Measurements from ENCODE around the gene PDE9A.
A peak's percentile ranks its signal among the peaks of the same experiment; 100 is the strongest.

PDE9A gene

DNA sequence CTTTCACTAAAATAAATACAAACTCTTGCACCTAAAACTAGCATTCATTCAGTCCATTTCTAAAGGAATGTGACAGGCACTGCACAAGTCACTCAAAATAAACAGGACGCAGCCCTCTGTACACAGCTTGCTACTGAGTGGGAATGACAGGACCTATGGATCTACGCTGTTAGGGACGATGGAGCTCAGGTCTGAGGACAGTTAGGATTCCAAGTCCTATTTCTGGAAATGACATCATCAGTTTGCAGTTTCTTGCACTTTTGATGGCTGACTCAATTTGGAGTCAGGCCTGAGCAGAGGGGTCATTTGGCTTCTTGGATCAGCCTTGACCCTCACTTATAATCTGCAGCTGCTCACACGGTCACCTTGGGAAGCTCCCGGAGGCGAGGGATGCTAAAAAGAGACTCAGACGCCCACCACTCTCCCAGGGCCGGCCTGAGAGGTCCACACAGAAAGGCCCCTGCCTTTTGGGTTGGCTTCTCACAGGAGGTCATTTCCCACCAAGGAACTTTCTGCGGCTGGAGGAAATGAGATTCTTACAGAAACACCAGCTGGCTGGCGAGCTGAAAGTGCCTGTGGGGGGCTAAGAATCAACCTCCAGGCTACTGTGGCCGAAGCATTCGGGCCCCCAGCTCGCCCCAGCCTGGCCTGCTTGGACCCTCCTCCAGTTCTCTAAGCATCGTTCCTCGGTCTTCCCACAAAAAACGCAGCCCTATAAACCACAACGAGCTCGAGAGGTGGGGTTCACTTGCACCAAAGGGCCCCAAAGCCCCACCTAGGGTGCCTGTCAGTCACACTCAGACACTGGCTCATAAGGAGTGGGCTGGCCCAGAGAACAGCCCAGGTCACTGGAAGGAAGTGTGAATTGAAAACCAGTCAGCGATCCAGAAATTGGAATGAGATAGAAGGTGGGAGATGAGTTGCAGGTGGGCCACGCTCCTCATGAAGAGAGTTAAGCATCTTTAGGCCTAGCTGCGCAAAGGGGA lies 8.9 kb upstream of the PDE9A start:
- no peak for DNase-seq

DNA sequence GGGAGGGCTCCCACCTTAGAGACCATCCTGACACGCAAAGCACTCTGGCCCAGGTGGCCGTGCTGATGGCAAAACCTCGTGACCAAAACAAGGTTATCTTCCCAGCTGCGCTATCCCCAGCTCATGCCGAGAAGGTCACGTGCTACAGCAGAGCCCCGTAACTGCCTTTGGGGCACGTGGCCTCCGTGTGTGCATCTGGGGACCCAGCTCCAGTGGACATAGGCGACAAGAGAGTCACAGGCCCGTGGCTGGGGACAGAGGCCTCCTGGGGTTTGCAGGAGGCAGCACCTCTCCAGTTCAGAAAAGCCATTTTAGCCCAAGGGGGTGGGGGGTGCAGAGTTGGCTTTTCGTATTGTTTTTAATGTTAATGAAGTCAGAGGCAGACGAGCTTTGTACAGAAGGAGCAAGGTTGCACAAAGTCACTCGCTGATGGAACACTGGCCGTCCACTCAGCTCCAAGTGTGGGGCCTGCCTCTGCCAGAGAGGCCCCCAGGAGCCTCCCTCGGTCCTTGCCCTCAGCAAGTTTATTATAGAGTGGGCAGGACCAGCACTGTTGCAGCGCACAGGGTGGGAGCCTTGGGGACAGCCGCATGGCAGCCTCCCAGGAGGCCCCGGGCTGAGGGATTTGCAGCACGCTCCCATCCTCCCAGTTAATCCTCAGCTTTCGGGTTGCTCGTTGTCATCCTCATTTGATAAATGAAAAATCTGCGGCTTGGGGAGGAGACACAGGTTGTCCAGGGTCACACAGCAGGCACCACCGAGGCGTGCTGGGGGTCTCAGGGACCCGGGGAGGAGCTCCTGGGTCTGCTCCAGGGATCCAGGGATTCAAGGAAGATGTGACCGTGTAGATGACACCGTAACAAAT lies 8.0 kb upstream of the PDE9A start:
- no peak for DNase-seq

DNA sequence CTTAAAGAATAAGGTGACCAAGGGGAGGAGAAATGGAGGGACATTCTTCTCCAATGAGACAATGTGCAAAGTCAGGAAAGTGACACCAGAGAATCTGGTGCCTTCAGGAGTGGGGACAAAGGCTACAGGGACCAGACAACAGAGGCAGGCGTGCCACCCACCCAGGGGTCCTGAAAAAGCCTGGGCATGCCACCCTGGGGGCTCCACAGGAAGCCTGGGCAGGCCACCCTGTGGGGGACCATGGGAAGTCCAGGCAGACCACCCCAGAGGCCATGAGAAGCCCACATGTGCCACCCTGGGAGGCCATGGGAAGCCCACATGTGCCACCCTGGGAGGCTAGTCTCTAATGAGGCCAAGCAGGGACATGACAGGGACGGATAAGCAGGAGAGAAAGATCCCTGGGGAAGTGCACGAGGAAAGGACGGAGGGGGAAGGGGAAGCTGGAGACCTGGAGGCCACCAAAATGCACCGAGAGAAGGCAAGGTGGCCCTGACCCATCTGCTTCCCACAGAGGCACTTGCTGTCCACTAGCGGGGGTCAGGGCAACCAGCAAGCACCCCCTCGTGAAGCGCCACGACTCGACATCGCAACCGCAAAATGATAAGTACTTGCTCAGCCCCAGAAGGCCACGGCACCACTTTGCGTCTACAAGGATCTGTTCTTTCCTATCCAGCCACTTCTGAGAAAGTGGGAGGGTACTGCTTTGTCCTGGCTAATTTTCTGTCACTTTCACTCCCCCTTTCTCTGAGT lies 7.2 kb upstream of the PDE9A start:
- no peak for DNase-seq

DNA sequence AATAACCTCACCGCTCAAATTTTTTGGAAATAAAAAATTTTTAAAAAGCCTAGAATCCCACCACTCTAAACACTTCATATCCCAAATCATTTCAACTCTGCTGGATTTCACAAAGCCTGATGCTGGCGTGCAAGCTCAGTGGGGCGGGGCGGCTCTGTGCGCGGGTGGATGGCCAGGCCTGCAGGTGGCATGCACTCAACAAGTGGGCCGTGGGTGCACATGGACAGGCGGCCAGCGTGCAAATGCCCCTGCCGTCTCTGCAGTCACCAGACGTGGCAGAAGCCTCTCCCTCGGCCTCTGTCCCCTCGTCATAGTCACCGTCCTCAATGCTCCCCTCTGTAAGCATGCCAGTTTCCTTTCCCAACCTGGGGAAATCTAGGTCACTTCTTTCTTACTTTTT lies 6.6 kb upstream of the PDE9A start:
- no peak for DNase-seq

DNA sequence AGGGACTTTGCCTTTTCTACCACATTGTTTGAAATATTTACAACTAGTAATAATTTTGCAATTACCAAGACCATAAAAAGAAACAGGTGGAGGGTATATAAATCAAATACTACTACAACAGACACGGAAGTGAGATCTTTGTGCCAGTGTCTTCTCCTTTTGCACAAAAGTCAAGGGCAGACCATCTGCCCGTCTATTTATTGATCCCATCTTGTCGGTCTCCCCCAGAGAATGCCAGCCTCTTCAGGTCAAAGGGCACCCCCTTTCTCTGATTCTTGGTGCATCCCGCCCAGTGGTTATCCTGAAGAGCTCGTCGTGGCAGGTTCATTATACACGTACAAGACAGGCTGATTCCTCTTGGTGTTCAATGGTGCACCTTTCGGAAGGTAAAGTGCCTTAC lies 4.8 kb upstream of the PDE9A start:
- DNase-seq = no peak

DNA sequence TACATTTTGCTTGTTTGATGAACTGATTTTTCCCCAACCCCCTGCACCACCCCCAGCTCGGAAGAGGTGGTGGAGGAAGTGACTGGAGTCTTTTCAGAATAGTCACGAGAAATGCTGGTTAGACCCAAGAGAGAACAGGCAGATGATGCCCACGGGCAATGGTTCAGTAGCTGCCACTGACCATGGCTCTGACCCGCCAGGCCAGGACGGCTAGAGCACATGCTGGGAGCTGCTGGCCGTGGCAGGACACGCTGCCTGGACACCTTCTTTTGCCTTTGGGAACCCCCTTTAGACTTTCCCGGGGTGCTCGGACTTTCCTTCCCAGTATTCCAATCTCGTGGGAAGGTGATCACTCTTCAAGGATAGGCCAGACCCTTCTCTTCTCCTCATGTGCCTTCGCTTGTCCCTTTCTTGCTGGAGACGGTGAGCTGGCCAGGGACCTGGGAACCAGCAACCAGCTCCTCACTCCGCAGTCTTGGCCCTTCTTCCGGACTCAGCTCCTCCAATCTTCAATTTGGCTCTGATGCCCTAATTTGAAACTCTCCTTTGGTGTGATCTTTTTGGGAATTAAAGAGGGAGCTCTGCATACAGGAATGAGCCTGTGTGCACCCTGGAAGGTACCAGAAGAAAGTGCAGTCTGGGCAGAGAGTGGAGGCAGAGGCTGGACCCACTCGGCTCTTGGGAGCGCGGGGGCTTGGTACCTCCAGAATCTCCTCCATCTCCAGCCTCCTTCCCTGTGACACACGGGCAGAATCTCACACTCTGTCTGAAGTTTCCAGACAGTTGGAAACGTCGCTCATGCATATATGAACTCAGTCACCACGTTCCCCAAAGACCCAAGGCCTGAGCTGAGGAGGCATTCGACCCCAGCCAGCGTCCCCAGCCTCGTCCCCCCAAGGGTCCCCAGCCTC lies 4.0 kb upstream of the PDE9A start:
- no peak for DNase-seq

DNA sequence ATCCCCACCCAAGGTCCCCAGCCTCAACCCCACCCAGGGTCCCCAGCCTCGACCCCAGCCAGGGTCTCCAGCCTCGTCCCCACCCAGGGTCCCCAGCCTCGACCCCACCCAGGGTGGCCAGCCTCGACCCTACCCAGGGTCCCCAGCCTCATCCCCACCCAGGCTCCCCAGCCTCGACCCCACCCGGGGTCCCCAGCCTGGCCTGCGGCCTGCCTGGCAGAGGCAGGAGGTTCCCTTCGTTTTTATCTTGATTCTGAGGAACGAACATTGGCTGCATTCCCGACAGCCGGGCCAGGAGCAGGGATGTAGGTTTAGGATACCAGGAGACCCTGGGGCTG lies 3.4 kb upstream of the PDE9A start:
- DNase-seq = no peak

DNA sequence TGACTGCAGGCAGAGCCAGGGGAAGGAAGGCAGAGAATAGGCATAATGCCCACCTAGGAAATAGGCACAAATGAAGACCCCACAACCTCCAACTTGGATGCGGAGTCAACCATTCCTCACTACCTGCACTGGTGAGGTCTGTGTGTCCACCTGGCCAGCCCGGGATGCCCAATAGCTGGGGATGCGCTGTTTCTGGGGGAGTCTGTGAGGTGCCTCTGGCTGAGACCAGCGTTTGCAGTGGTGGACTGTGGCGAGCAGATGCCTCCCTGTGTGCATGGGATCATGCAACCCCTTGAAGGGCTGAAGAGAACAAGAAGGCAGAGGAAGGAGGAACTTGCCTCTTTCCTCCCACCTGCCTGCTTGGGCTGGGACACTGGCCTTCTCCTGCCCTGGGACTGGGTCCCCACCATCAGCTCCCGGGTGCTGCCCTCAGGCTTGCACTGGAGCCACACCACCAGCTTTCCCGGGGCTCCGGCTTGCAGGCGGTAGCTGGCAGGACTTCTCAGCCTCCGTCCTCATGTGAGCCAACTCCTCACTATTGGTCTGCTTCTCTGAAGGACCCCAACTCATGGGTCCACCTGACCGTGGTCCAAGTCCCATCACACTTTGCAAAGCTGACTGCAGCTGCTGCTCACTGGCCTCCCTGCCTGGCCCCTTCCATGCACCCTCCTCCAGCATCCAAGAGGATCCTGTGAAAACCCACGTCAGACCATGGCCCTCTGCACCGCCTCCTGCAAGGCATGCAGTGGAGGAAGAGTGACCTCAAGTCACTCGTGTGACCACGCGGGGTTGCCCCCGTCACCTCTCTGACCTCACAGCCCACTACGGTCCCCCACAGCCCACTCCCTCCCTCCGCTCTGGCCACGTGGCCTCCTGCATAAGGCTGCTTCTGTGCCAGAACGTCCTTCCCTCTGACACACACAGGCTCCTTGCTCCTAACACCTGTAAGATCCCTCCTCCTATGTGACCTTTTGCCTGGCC lies 2.7 kb upstream of the PDE9A start:
- DNase-seq = no peak

DNA sequence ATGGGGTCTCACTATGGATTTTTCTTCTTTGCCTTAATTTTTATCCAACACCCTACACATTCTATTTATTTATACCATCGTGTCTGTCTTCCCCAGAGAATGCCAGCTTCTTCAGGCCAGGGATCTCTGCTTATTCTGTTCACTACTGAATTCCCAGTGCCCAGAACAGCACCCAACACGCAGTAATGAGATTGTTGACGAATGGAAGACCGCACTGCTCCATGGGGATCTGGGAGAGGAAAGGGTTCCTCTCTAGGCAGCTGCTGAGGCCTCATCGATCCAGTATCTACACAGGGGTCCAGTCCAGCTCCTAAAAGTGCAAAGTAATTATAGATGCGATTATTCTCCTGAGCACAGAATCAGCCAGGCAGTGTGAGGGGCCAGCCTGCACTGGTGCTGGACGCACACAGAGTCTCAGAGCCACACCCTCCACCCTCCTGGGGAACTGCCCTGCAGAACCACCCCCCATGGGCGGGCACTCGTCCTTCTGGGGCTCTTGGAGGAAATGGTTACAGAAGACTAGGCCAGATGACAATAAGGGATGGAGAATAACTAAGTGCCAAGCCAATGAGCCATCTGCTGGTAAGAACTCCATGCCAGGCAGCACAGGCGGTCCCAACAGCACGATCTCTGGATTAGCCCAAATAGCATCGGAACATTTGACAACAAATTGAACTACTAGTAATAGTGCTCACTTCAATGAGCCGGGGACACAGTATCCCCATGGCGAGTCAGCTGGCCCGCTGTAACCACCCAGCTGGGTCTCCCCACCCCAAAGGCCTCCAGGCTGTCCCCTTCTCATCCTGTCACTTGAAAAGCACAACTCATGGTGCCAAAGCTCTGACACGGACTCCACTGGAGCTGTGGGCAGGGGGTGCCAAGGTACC lies 1.7 kb upstream of the PDE9A start:
- DNase-seq = peak; percentile 67 to 80

DNA sequence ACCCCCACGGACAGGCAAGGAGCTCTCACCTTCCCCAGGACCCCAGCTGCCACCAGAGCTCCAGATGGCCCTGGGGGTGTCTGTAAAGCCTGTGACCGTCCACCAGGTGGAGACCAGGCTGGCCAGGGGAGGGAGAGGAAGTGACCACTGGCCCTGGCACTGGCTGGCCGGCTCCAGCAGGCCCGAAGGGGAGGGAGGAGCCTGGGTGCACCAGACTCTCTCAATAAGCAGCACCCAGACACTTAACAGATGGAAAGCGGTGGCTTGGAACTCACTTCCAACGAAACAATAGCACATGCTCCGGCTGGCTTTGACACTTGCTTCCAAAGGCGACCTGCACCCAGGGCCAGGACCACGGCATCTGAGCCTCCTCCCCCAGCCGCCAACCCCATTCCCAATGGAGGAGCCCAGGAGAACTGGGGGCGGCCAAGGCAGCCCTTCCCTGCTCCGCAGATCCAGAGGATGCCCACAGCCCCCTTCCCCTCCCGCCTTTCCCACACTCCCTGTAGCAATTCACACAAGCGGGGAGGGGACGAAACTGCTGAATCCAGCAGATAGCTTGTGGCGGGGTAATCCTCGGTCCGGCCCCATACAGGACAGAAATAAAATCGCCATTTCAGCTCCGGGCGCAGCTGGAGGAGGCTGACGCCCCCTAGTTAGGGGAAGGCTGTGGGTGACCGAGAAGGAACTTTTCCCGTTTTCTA lies 742 bp upstream of the PDE9A start:
- peak; percentile 67 to 77 for DNase-seq

DNA sequence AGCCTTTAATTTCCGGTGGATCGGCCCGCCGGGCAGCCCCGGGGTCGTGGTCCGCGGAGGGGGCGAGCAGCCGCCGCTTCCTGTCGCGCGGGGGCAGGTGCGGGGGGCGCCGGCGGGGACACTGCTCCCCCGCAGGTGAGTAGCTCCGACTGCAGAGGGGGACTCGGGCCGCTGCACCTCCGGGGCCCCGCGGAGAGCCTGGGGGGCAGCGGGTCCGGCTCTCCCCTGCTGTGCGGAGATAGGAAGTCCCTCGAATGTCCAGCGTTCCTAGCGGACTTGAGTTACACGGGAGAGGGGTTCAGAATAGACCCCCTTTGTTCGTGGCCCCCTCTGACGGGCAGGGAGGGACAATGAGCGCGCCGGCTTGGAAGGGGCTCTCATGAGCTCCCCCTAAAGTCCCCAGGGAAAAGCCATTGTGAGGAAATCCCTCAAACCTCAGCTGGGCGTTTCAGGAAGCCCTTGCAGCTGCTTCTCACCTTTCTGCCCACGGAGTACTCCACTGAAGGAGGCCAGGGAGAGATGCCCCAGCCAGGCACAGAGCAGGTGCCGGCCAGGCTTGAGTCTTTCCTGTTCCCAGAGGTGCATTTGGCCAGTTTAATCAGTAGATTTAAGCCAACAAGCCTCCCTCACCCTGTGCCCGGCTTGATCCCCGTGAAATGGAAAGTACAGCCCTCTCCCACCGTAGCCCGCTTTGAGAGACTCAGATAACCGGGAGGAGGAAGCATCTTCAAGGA lies 925 bp downstream of the PDE9A start:
- DNase-seq = no peak

DNA sequence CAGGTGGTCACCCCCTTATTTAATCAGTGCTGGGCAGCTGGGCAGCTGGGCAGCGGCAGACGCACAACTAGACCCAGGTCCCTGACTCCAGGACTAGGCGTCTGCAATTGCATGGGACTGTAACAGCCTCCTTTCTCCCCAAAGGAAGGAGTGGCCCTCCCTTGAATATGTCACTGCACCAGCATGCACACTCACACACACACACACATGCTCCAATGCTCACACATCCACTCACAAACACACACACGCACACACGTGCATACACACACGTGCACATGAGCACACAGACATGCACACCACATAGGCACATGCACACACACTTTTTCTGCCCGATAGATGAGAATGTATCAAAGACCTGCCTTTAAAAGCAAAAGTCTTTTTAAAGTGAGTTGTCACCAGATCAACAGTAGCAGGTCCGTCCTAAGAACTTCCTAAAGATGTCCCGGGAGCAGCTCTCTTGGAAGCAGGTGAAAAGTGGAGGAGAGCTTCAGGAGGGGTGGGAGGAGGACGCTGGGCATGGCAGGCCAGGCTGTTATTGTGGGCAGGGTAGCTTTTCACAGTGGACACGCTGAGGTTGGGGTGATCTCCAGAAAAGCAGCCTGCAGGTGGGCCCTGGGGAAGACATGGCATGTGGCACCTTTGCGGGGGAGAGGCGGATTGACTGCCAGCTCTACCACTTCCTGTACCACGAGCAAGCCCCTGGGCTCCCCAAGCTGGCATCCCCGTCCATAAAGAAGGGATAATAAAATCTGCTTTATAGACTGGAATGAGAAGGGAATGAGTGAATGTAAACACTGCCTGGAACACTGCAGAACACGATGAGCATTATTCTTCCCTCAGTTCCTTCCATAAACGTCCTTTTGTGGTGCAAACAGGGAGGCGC lies 1.7 kb downstream of the PDE9A start:
- DNase-seq = no peak

DNA sequence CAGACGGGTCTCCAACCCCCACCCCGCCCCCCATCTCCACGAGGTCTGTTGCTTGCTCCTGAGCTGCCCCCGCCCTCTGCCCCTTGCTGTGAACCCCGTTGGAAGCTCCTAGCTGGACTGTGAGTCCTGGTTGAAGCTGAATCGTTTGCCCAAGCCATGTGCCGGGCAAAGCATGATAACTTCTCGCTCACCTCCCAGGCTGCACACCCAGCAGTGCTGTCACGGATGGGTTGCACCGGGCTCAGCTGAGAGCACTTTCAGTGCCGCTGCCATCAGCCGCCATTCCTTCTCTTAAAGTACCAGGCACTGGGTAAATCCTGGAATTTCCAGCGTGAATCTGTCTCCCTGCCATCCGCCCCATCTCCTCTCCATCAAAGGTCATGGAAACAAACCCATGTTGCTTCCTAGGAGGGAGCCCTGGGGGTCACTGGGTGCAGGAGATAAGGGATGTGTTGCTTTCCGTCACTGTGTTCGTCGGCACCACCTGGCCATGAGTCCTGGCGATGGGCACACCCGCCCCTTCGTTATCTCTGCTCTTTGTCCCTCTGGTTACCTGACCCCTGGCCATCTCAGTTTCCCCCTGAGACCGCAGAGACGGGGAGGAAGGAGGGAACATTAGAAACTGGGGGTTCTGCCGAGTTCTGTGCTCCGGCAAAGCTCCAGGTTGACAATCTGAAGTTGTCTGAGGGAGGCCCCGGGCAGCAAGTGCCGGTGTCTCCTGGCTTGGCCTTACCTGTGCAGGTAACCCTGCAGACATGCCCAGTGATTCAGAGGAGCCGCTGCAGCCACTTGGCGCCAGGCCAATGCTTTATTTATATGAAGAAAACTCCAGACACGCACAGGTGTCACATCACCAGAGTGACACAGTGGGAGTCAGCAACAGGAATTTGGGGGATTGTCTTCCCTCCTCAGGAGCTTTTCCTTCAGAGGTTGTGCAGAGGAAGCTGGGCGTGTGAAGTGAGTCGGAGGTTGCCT lies 2.7 kb downstream of the PDE9A start:
- no peak for DNase-seq

DNA sequence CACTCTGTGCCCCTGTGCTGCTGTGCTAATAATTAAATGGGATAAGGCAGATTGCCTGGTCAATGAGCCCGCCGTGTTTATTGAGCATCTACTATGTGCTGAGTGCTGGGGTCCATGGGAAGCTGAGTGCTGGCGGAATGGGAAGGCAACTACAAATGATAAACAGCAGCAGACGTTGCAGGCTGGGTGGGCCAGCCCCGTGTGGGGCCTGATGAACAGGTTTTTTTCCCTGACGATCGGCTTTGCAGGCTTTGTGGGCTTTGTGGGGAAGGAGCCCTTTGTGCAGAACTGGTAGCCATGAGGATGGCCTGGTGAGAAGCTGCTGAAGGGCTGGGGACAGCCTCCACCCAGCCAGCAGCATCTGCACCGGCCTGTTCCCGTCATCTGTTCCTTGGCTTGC lies 3.5 kb downstream of the PDE9A start:
- DNase-seq = no peak

DNA sequence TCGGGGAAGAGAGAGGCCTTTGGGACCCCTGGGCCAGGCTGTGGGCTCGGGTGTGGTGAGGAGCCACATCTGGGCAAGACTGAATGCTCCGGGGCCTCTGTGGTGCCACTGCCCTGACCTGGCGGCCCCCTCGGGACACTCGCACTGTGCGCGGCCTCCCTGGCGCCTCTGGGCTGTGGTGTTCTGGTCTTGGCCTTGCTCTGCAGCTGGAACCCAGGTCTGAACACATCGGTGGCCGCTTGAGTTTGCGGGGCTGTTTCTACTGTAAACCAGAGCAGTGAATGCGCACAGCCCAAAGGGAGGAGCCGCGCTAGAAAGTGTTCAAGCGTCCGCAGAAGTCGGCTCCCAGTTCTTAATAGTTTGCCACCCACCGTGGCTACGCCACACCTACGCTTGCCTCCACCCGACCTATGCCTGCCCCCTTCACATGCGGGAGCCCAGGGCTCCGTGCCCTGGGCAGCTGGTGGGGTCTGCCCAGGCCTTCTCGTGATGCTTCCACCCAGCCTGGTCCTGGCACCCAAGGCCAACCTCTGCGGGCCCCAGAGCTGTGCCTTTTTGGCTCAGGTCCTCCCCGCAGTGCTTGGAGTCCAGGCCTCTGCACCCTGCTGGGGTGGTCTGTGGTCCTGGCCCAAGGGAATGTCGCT lies 4.4 kb downstream of the PDE9A start:
- DNase-seq = no peak

Measured in cerebellar nuclear complex (tissue), 1 donor.